Hematopoietic multipotent progenitor cell treated with erythropoietin and hydrocortisone succinate and interleukin-3 and kit ligand, for 15 days (in vitro differentiated cells): Measurements from ENCODE around the gene CBLN4.

ENCODE experiments used
- DNase-seq: peaks from one replicate; pipeline ENCODE4 v3.0.0-alpha.2; 2015; ENCODE audit warnings: low spot score

The CBLN4 gene

GRCh38 chr20:56005389-56005715 lies at the start of gene CBLN4:
TSS of gene CBLN4 (minus strand) at chr20:56005519. CDS start at chr20:56004171, 1,348 bp downstream.
- no peak for DNase-seq

- no peak for DNase-seq
Observed at GRCh38 chr20:56043227-56043626, 37.9 kb upstream of the CBLN4 start.

- no peak for DNase-seq
Observed at GRCh38 chr20:56032251-56032650, 26.9 kb upstream of the CBLN4 start.

- no peak for DNase-seq
Observed at GRCh38 chr20:56018716-56019115, 13.4 kb upstream of the CBLN4 start.

GRCh38 chr20:56018194-56018593 lies 12.9 kb upstream of the CBLN4 start:
- no peak for DNase-seq

- DNase-seq: no peak
Observed at GRCh38 chr20:56017560-56017959, 12.2 kb upstream of the CBLN4 start.

GRCh38 chr20:56014998-56015397 lies 9.7 kb upstream of the CBLN4 start:
- DNase-seq: no peak

GRCh38 chr20:56014151-56014550 lies 8.8 kb upstream of the CBLN4 start:
- no peak for DNase-seq

GRCh38 chr20:56004611-56005388 lies 519 bp downstream of the CBLN4 start:
- DNase-seq: no peak

- DNase-seq: no peak
Observed at GRCh38 chr20:56004007-56004406, 1.3 kb downstream of the CBLN4 start.

- DNase-seq: no peak
Observed at GRCh38 chr20:56002908-56003800, 2.2 kb downstream of the CBLN4 start.

GRCh38 chr20:56001890-56002289 lies 3.4 kb downstream of the CBLN4 start:
- no peak for DNase-seq

- no peak for DNase-seq
Observed at GRCh38 chr20:56001106-56001785, 4.1 kb downstream of the CBLN4 start.

GRCh38 chr20:55978550-55978949 lies 26.8 kb downstream of the CBLN4 start:
- no peak for DNase-seq

- no peak for DNase-seq
Observed at GRCh38 chr20:55977690-55978459, 27.4 kb downstream of the CBLN4 start.

- no peak for DNase-seq
Observed at GRCh38 chr20:55974491-55975202, 30.7 kb downstream of the CBLN4 start.

GRCh38 chr20:55964790-55965189 lies 40.5 kb downstream of the CBLN4 start:
- DNase-seq: no peak

GRCh38 chr20:55961376-55962330 lies 43.7 kb downstream of the CBLN4 start:
- no peak for DNase-seq

GRCh38 chr20:55953201-55953600 lies 52.1 kb downstream of the CBLN4 start:
- no peak for DNase-seq

- DNase-seq: no peak
Observed at GRCh38 chr20:55947701-55948100, 57.6 kb downstream of the CBLN4 start.
